DND-41 (cell line): Measurements from ENCODE around the gene THRB.

ENCODE experiments used
- ATAC-seq: fragments of 200-7000 bp; cut with Tn5 transposase; 3 replicates; pipeline ENCODE4 v1.9.1; 2021; ENCODE audit warnings: low read depth; ENCODE audit not compliant: insufficient read depth
- DNase-seq: peaks from one replicate; pipeline ENCODE4 v3.0.0-alpha.2; 2020
- H2AFZ ChIP-seq: 2 replicates; pipeline ENCODE4 v1.6.0; 2012; ENCODE audit warnings: low read depth, low read length
- H3K27ac ChIP-seq: 2 replicates; pipeline ENCODE4 v1.5.1; 2012; ENCODE audit warnings: low read length, inconsistent platforms
- H3K27me3 ChIP-seq: fragments of 200-600 bp; sonication (generic); 2 replicates; pipeline ENCODE4 v1.6.0; 2012; ENCODE audit warnings: low read length, mild to moderate bottlenecking, inconsistent platforms; ENCODE audit not compliant: insufficient read depth, poor library complexity
- H3K36me3 ChIP-seq: 2 replicates; pipeline ENCODE4 v1.5.1; 2012; ENCODE audit warnings: low read length, inconsistent platforms; ENCODE audit not compliant: insufficient read depth
- H3K4me1 ChIP-seq: 2 replicates; pipeline ENCODE4 v1.5.1; 2012; ENCODE audit warnings: mild to moderate bottlenecking, low read length; ENCODE audit not compliant: insufficient read depth
- H3K4me2 ChIP-seq: 2 replicates; pipeline ENCODE4 v1.6.0; 2012; ENCODE audit warnings: mild to moderate bottlenecking, moderate library complexity, low read length, inconsistent platforms; ENCODE audit not compliant: insufficient read depth
- H3K4me3 ChIP-seq, 2 experiments: fragments of 200-600 bp in 1 of 2; shearing (Covaris generic) in 1 of 2; 2 replicates each; pipeline ENCODE4 v1.5.1; 2012 to 2016; ENCODE audit warnings: inconsistent platforms in 2 of 2, low read length in 2 of 2, mild to moderate bottlenecking in 2 of 2, low read depth in 1 of 2, moderate library complexity in 1 of 2
- H3K79me2 ChIP-seq: 2 replicates; pipeline ENCODE4 v1.6.0; 2012; ENCODE audit warnings: low read length, inconsistent platforms; ENCODE audit not compliant: insufficient read depth
- H3K9ac ChIP-seq: 2 replicates; pipeline ENCODE4 v1.6.0; 2012; ENCODE audit warnings: low read depth, mild to moderate bottlenecking, inconsistent platforms, low read length, moderate library complexity
- H3K9me3 ChIP-seq: 2 replicates; pipeline ENCODE4 v1.5.1; 2012; ENCODE audit warnings: low read length, moderate library complexity, mild to moderate bottlenecking, inconsistent platforms; ENCODE audit not compliant: insufficient read depth, severe bottlenecking
- H4K20me1 ChIP-seq: 2 replicates; pipeline ENCODE4 v1.6.0; 2012; ENCODE audit warnings: low read length; ENCODE audit not compliant: insufficient read depth
- EZH2 ChIP-seq: IDR thresholded peaks from 3 replicates; pipeline ENCODE4 v1.6.1; 2012; ENCODE audit warnings: borderline replicate concordance, low read depth, mild to moderate bottlenecking, moderate library complexity, low read length, inconsistent platforms; ENCODE audit not compliant: severe bottlenecking
- TF ChIP-seq, protein P1 (sequence below): IDR thresholded peaks from 2 replicates; pipeline ENCODE4 v1.5.1; 2012; ENCODE audit warnings: borderline replicate concordance, low read length, moderate library complexity, mild to moderate bottlenecking; ENCODE audit not compliant: poor library complexity, severe bottlenecking; ENCODE audit errors: extremely low read depth

THRB gene

DNA sequence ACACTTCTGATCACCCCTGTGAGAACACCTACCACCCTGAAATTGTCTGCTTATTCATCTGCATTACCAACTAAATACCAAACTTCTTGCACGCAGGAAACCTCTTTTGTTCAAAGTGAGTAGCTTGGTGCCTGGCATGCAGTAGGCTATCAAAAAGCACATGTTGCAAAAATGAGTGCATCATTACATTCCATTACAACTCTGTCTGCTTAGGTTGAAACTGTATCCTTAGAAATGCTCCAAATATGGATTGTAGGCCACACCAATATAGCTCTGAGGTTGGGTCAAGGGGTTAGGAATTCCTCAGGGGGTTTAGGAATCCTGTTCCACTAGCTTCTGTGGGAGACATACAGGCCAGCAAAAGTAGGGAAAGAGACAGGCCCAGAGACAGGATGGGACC is 107.2 kb downstream of the THRB start:
- Histone ChIP-seq H3K4me3 (no peak overlapping the region), H3K4me2 (no peak overlapping the region), H3K9me3 (no peaks in the 10 kb centered on the region), H3K27me3 (no peaks in the 10 kb centered on the region), H2AFZ (no peak overlapping the region), H3K79me2 (no peaks in the 10 kb centered on the region), H3K27ac (no peak overlapping the region), H4K20me1 (no peaks in the 10 kb centered on the region), H3K4me1 (no peaks in the 10 kb centered on the region), H3K9ac (no peak overlapping the region), H3K36me3 (no peaks in the 10 kb centered on the region)
- DNase-seq: no peak
- no peak for ATAC-seq
- no peak for TF ChIP-seq EZH2
- TF ChIP-seq, protein P1, sequence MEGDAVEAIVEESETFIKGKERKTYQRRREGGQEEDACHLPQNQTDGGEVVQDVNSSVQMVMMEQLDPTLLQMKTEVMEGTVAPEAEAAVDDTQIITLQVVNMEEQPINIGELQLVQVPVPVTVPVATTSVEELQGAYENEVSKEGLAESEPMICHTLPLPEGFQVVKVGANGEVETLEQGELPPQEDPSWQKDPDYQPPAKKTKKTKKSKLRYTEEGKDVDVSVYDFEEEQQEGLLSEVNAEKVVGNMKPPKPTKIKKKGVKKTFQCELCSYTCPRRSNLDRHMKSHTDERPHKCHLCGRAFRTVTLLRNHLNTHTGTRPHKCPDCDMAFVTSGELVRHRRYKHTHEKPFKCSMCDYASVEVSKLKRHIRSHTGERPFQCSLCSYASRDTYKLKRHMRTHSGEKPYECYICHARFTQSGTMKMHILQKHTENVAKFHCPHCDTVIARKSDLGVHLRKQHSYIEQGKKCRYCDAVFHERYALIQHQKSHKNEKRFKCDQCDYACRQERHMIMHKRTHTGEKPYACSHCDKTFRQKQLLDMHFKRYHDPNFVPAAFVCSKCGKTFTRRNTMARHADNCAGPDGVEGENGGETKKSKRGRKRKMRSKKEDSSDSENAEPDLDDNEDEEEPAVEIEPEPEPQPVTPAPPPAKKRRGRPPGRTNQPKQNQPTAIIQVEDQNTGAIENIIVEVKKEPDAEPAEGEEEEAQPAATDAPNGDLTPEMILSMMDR: no peak

DNA sequence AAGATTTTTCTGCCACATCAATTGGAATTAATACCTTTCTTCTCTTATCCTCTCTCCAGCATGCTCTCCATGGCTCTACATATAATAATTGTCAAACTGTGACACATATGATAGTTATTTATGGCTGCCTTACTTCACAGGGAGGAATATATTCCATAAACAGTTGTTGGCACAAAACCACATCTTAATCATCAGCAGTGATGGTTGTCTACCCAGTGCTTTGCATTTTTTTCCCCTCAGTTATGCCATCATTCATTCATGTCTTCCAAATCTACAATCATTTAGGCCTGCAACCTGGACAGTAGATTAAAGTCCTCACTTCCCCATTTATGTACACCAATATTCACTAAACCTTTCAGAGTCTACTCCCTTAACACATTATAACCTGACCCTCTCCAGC is 107.7 kb downstream of the THRB start:
- no peak overlapping the region for H3K9ac ChIP-seq
- no peaks in the 10 kb centered on the region for H3K9me3 ChIP-seq
- no peaks in the 10 kb centered on the region for H3K27me3 ChIP-seq
- no peak overlapping the region for H3K4me2 ChIP-seq
- TF ChIP-seq, protein P1: no peak
- TF ChIP-seq EZH2: no peak
- H3K27ac ChIP-seq: no peak overlapping the region
- no peaks in the 10 kb centered on the region for H3K79me2 ChIP-seq
- no peaks in the 10 kb centered on the region for H4K20me1 ChIP-seq
- no peak for DNase-seq
- no peaks in the 10 kb centered on the region for H3K36me3 ChIP-seq
- no peak overlapping the region for H2AFZ ChIP-seq
- H3K4me1 ChIP-seq: no peaks in the 10 kb centered on the region
- H3K4me3 ChIP-seq: no peak overlapping the region
- ATAC-seq: no peak

- no peak for ATAC-seq
- Histone ChIP-seq H3K36me3 (no peaks in the 10 kb centered on the region), H3K4me1 (no peaks in the 10 kb centered on the region), H3K79me2 (no peaks in the 10 kb centered on the region), H3K4me2 (no peak overlapping the region), H4K20me1 (no peaks in the 10 kb centered on the region), H3K9me3 (no peaks in the 10 kb centered on the region), H3K27me3 (no peaks in the 10 kb centered on the region), H3K4me3 (no peak overlapping the region), H3K9ac (no peak overlapping the region), H2AFZ (no peak overlapping the region), H3K27ac (no peak overlapping the region)
- no peak for TF ChIP-seq EZH2
- TF ChIP-seq, protein P1: no peak
- no peak for DNase-seq
Observed at GRCh38 chr3:24386458-24386857, 108.2 kb downstream of the THRB start.

- H3K4me2 ChIP-seq: no peak overlapping the region
- no peak overlapping the region for H3K4me3 ChIP-seq
- no peaks in the 10 kb centered on the region for H3K27me3 ChIP-seq
- TF ChIP-seq EZH2: no peak
- TF ChIP-seq, protein P1: no peak
- H3K27ac ChIP-seq: no peak overlapping the region
- no peaks in the 10 kb centered on the region for H3K4me1 ChIP-seq
- H4K20me1 ChIP-seq: no peaks in the 10 kb centered on the region
- no peaks in the 10 kb centered on the region for H3K9me3 ChIP-seq
- no peaks in the 10 kb centered on the region for H3K79me2 ChIP-seq
- ATAC-seq (no peak), DNase-seq (no peak)
- H3K9ac ChIP-seq: no peak overlapping the region
- no peak overlapping the region for H2AFZ ChIP-seq
- no peaks in the 10 kb centered on the region for H3K36me3 ChIP-seq
Observed at GRCh38 chr3:24385012-24385615, 109.5 kb downstream of the THRB start.
